ENCODE measurements around the gene IL1F10. TPM values are rescaled to one million over a fixed set of nuclear protein-coding genes. Genes with fewer than 3 reads are reported as not detected.

The IL1F10 gene
- total RNA-seq, 1 donor from 2014 or later: not detected

DNA sequence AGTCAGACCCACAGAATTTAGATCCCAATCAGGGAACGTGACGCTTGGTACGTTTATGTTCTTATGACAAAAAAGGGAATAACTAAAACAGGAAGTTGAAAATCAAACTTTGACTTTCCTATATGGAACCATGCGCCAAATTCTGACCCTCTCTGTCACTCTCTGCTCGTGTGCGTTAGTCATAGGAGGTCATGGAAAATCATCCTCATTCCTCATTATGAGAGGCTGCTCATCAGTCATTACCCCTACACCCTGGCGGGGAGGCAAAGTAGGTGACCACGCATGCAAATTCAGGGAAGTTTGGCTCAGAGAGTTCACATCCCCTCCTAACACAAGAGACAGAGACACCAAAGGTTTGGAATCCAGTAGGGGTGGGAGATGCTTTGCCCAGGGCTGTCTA is 15.5 kb downstream of the IL1F10 start:
- no peak overlapping the region for H3K27ac Mint-ChIP-seq (ENCODE audit: unreplicated experiment)
- no peak for DNase-seq (ENCODE audit: low spot score)
- H3K9me3 Mint-ChIP-seq (ENCODE audit: unreplicated experiment): no peaks in the 10 kb centered on the region
- H3K4me1 Mint-ChIP-seq (ENCODE audit: unreplicated experiment): no peaks in the 10 kb centered on the region
- TF ChIP-seq, protein P1, sequence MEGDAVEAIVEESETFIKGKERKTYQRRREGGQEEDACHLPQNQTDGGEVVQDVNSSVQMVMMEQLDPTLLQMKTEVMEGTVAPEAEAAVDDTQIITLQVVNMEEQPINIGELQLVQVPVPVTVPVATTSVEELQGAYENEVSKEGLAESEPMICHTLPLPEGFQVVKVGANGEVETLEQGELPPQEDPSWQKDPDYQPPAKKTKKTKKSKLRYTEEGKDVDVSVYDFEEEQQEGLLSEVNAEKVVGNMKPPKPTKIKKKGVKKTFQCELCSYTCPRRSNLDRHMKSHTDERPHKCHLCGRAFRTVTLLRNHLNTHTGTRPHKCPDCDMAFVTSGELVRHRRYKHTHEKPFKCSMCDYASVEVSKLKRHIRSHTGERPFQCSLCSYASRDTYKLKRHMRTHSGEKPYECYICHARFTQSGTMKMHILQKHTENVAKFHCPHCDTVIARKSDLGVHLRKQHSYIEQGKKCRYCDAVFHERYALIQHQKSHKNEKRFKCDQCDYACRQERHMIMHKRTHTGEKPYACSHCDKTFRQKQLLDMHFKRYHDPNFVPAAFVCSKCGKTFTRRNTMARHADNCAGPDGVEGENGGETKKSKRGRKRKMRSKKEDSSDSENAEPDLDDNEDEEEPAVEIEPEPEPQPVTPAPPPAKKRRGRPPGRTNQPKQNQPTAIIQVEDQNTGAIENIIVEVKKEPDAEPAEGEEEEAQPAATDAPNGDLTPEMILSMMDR (IDR thresholded peaks at IDR 0.05; ENCODE audit: unreplicated experiment): no peak
- no peak overlapping the region for H3K4me3 Mint-ChIP-seq (ENCODE audit: unreplicated experiment)
- H3K36me3 Mint-ChIP-seq (ENCODE audit: low read depth, unreplicated experiment): no peaks in the 10 kb centered on the region
- peaks cover 3% of the 10 kb centered on the region for H3K27me3 Mint-ChIP-seq (ENCODE audit: unreplicated experiment)

DNA sequence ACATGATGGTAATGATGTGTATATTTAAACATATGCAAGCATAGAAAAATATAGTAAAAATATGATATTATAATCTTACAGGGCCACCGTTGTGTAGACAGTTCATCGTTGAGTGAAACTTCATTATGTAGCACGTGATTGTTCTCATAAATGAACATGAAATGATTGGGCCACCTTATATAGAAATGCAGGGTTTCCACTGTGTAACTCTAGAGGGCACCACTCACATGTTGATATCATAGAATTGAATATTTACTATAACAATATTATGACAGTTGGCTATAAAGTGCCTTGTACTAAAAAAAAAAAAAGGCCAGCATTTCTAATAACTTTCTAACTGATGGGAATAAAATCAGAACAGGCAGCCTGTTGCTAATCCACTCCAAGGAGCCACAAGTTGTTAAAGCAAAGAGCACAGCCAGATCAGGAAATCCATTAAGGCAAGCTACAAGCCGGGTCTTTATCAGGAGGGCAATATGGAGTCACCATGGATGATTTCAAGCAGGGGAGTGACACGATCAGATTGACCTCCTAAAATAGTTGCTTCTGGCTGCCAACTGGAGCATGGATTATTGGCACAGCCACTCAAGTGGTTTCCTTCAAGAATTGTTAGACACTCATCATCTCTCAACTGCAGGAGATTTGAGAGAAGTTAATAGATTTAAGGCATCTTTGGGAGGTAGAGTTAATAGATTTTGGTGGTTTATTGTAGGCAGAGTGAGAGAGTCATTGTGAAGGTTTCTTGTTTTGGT is 16.7 kb downstream of the IL1F10 start:
- H3K4me1 Mint-ChIP-seq (ENCODE audit: unreplicated experiment): no peaks in the 10 kb centered on the region
- no peak overlapping the region for H3K4me3 Mint-ChIP-seq (ENCODE audit: unreplicated experiment)
- H3K9me3 Mint-ChIP-seq (ENCODE audit: unreplicated experiment): no peaks in the 10 kb centered on the region
- DNase-seq (ENCODE audit: low spot score): no peak
- no peaks in the 10 kb centered on the region for H3K36me3 Mint-ChIP-seq (ENCODE audit: low read depth, unreplicated experiment)
- peaks cover 3% of the 10 kb centered on the region for H3K27me3 Mint-ChIP-seq (ENCODE audit: unreplicated experiment)
- H3K27ac Mint-ChIP-seq (ENCODE audit: unreplicated experiment): no peak overlapping the region
- TF ChIP-seq, protein P1 (IDR thresholded peaks at IDR 0.05; ENCODE audit: unreplicated experiment): peak; percentile 32

DNA sequence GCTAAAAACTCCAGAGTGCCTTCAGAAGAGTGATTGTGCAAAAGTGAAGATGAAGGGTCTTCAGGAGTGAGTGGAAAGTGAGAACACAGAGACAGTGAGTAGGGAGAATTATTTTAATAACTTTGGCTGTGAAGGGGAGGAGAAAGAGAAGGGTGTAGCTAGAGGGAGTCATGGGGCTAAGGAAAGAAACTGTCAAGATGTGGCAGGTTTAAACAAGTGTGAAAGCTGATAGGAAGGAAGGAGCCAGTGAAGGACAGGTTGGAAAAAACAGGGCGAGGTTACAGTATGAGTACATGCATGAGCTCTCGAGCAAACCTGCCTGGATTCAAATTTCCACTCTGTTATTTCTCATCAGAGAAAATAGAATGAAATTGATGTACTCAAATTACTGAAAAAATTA is 17.8 kb downstream of the IL1F10 start:
- H3K4me3 Mint-ChIP-seq (ENCODE audit: unreplicated experiment): no peak overlapping the region
- no peak overlapping the region for H3K27ac Mint-ChIP-seq (ENCODE audit: unreplicated experiment)
- H3K4me1 Mint-ChIP-seq (ENCODE audit: unreplicated experiment): no peaks in the 10 kb centered on the region
- no peak for DNase-seq (ENCODE audit: low spot score)
- H3K36me3 Mint-ChIP-seq (ENCODE audit: low read depth, unreplicated experiment): no peaks in the 10 kb centered on the region
- TF ChIP-seq, protein P1 (IDR thresholded peaks at IDR 0.05; ENCODE audit: unreplicated experiment): no peak
- H3K9me3 Mint-ChIP-seq (ENCODE audit: unreplicated experiment): no peaks in the 10 kb centered on the region
- peaks cover 3% of the 10 kb centered on the region for H3K27me3 Mint-ChIP-seq (ENCODE audit: unreplicated experiment)

DNA sequence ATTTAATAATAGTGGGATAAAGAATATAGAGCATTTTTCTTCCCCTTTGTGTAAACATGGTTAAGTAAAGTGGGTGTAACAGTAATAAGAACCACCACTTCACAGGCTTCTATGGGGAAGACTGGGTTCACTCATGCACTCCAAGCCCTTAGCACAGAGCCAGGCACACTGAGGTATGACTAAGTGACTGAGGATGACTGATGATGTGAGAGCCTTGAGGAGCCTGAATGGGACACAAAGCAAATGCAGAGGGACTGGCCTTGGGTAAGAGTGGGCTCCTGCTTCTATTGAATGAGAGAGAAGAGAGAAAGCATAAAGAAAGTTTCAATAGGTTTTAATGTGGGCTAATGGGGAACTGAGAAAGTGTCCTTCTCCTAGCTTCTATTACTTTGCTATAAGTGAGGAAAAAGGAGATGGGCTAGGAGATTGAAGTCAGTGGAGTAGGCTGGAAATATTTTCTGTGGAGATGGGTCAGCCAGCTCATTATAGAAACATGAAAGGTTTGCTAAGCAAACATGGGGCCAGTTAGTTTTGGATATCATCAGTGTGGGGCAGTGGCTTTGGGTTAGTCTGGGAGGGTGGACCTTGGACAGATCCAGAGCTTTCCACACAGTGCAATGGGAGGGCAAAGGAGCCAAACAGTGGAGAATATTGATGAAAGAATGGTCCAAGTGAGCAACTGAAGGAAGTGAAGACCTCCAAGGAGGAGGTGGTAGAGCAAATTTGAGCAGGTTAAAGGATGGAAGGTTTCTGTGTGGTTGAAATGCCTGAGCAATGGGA is 20.6 kb downstream of the IL1F10 start:
- Mint-ChIP-seq H3K36me3 (ENCODE audit: low read depth, unreplicated experiment) (no peaks in the 10 kb centered on the region), H3K27me3 (ENCODE audit: unreplicated experiment) (peaks cover 3% of the 10 kb centered on the region), H3K4me3 (ENCODE audit: unreplicated experiment) (no peak overlapping the region), H3K4me1 (ENCODE audit: unreplicated experiment) (no peaks in the 10 kb centered on the region), H3K9me3 (ENCODE audit: unreplicated experiment) (no peaks in the 10 kb centered on the region), H3K27ac (ENCODE audit: unreplicated experiment) (no peak overlapping the region)
- no peak for DNase-seq (ENCODE audit: low spot score)
- TF ChIP-seq, protein P1 (IDR thresholded peaks at IDR 0.05; ENCODE audit: unreplicated experiment): no peak

DNA sequence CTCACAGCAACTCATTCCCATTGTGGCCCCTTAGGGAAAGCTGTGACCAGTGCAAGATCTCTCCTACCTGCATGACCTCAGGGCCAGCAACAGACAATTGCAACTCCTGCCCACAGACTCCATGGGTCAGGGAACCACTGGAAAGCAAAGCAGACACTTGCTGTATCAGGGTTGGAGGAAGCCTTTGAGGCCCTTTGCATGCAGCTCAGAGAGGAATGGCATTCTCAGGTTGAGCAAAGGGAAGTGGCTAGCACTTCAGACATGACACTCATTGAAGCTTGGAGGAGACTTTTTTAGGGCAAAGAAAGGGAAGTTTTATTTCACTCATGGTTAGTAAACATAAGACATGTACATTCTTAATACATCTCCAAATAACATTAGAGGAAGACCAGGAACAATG is 22.1 kb downstream of the IL1F10 start:
- no peak overlapping the region for H3K4me3 Mint-ChIP-seq (ENCODE audit: unreplicated experiment)
- TF ChIP-seq, protein P1 (IDR thresholded peaks at IDR 0.05; ENCODE audit: unreplicated experiment): no peak
- H3K27ac Mint-ChIP-seq (ENCODE audit: unreplicated experiment): no peak overlapping the region
- no peak for DNase-seq (ENCODE audit: low spot score)
- H3K27me3 Mint-ChIP-seq (ENCODE audit: unreplicated experiment): peaks cover 3% of the 10 kb centered on the region
- H3K36me3 Mint-ChIP-seq (ENCODE audit: low read depth, unreplicated experiment): no peaks in the 10 kb centered on the region
- no peaks in the 10 kb centered on the region for H3K9me3 Mint-ChIP-seq (ENCODE audit: unreplicated experiment)
- no peaks in the 10 kb centered on the region for H3K4me1 Mint-ChIP-seq (ENCODE audit: unreplicated experiment)

Measured in endothelial cell (in vitro differentiated cells).